KMS-11 (cell line): ENCODE data around the gene RNF8.

Experiments used
- H2AFZ ChIP-seq: fragments of 200-600 bp; sonication (generic); 2 replicates; pipeline ENCODE4 v1.6.1; 2016; ENCODE audit warnings: antibody characterized with exemption, mixed run types, low read depth
- H3K27ac ChIP-seq: fragments of 200-600 bp; sonication (generic); 2 replicates; pipeline ENCODE4 v1.6.1; 2016; ENCODE audit warnings: mild to moderate bottlenecking, mixed run types
- H3K27me3 ChIP-seq: fragments of 200-600 bp; sonication (generic); 2 replicates; pipeline ENCODE4 v1.6.1; 2017; ENCODE audit warnings: mild to moderate bottlenecking, low read depth, mixed run types, moderate library complexity; ENCODE audit not compliant: insufficient read depth
- H3K36me3 ChIP-seq: fragments of 200-600 bp; sonication (generic); 2 replicates; pipeline ENCODE4 v1.6.1; 2017; ENCODE audit warnings: mild to moderate bottlenecking, mixed run types; ENCODE audit not compliant: insufficient read depth
- H3K4me1 ChIP-seq: fragments of 200-600 bp; sonication (generic); 2 replicates; pipeline ENCODE4 v1.6.1; 2016; ENCODE audit warnings: mild to moderate bottlenecking, low read depth, mixed run types; ENCODE audit not compliant: poor library complexity, severe bottlenecking
- H3K4me2 ChIP-seq: fragments of 200-600 bp; sonication (generic); 2 replicates; pipeline ENCODE4 v1.7.0; 2016; ENCODE audit warnings: mild to moderate bottlenecking, mixed run types
- H3K4me3 ChIP-seq: fragments of 200-600 bp; sonication (generic); IDR thresholded peaks from 2 replicates; pipeline ENCODE4 v1.6.1; 2017; ENCODE audit warnings: low read depth, low read length, mixed read lengths; ENCODE audit not compliant: insufficient read depth
- H3K79me2 ChIP-seq: fragments of 200-600 bp; sonication (generic); 2 replicates; pipeline ENCODE4 v1.6.1; 2016; ENCODE audit warnings: low read depth, mixed run types; ENCODE audit not compliant: insufficient read depth
- H3K9ac ChIP-seq: fragments of 200-600 bp; sonication (generic); 2 replicates; pipeline ENCODE4 v1.6.1; 2016; ENCODE audit warnings: mild to moderate bottlenecking, mixed run types
- H4K20me1 ChIP-seq: fragments of 200-600 bp; sonication (generic); 2 replicates; pipeline ENCODE4 v1.6.1; 2016; ENCODE audit warnings: mild to moderate bottlenecking, mixed run types; ENCODE audit not compliant: insufficient read depth
- CTCF ChIP-seq: fragments of 200-600 bp; sonication (generic); conservative IDR thresholded peaks from 2 replicates; pipeline ENCODE4 v1.6.1; 2017; ENCODE audit warnings: low read depth, mild to moderate bottlenecking, antibody characterized with exemption, low read length, moderate library complexity, mixed read lengths

The RNF8 gene

GRCh38 chr6:37382994-37383765 lies 29.4 kb downstream of the RNF8 start:
- no peak overlapping the region for H3K4me3 ChIP-seq
- no peak overlapping the region for H3K9ac ChIP-seq
- no peak overlapping the region for H2AFZ ChIP-seq
- H3K27ac ChIP-seq: no peak overlapping the region
- H3K36me3 ChIP-seq: no peaks in the 10 kb centered on the region
- H3K4me1 ChIP-seq: peaks cover 11% of the 10 kb centered on the region
- no peaks in the 10 kb centered on the region for H3K79me2 ChIP-seq
- no peak for TF ChIP-seq CTCF
- H4K20me1 ChIP-seq: no peaks in the 10 kb centered on the region
- no peaks in the 10 kb centered on the region for H3K27me3 ChIP-seq
- H3K4me2 ChIP-seq: no peak overlapping the region

GRCh38 chr6:37388578-37388977 lies 34.8 kb downstream of the RNF8 start:
- Histone ChIP-seq H3K9ac (no peak overlapping the region), H3K36me3 (no peaks in the 10 kb centered on the region), H4K20me1 (no peaks in the 10 kb centered on the region), H3K4me1 (no peaks in the 10 kb centered on the region), H3K27ac (no peak overlapping the region), H3K27me3 (no peaks in the 10 kb centered on the region), H2AFZ (no peak overlapping the region), H3K79me2 (no peaks in the 10 kb centered on the region), H3K4me2 (no peak overlapping the region), H3K4me3 (no peak overlapping the region)
- no peak for TF ChIP-seq CTCF

- Histone ChIP-seq H3K79me2 (no peaks in the 10 kb centered on the region), H3K27ac (no peak overlapping the region), H4K20me1 (no peaks in the 10 kb centered on the region), H3K9ac (no peak overlapping the region), H3K4me3 (no peak overlapping the region), H3K27me3 (no peaks in the 10 kb centered on the region), H3K4me2 (no peak overlapping the region), H3K36me3 (no peaks in the 10 kb centered on the region), H2AFZ (no peak overlapping the region), H3K4me1 (no peaks in the 10 kb centered on the region)
- TF ChIP-seq CTCF: no peak
Measured at GRCh38 chr6:37389857-37390256, 36.1 kb downstream of the RNF8 start.

GRCh38 chr6:37391120-37391519 lies 37.3 kb downstream of the RNF8 start:
- Histone ChIP-seq H3K4me2 (no peak overlapping the region), H3K27me3 (no peaks in the 10 kb centered on the region), H4K20me1 (no peaks in the 10 kb centered on the region), H3K36me3 (no peaks in the 10 kb centered on the region), H3K27ac (no peak overlapping the region), H3K4me1 (no peaks in the 10 kb centered on the region), H2AFZ (no peak overlapping the region), H3K4me3 (no peak overlapping the region), H3K9ac (no peak overlapping the region), H3K79me2 (no peaks in the 10 kb centered on the region)
- TF ChIP-seq CTCF: no peak
